Tongue (tissue), 2 donors: ENCODE results near the gene MFSD1. TPM values are rescaled to one million over a fixed set of nuclear protein-coding genes. Genes with fewer than 3 reads are reported as not detected.

ENCODE experiments used
- DNase-seq: peaks from one replicate; pipeline ENCODE4 v3.0.0-alpha.2; 2015
- total RNA-seq: library from RNA; depleted of rRNA; stranded (reverse); fragments of >200 nt; gene quantifications from one replicate; pipeline ENCODE4 v1.2.3, GENCODE V29; 2014

MFSD1 gene
- total RNA-seq, 1 donor from 2014 or later = 63.0 TPM

DNA sequence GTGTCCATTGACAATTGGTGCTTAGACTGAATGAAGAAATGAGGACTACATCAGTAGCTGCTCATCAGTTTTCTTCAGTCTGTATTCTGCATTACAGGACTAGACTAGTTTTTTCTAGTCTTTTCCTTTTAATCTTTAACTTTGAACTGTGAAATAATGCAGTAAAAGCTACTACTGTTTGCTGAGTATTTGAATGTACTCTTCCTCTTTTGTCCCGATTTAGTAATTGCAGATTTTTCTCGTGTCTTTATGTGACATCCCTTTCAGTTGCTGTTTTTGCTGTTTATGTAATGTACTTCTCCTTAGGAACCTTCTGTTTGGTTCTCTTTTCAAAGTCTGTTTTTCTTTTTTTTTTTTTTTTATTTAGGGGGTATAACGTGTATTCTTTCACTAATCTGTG is 17.4 kb downstream of the MFSD1 start:
- no peak for DNase-seq

GRCh38 chr3:158820521-158820920 is 18.7 kb downstream of the MFSD1 start:
- no peak for DNase-seq

DNA sequence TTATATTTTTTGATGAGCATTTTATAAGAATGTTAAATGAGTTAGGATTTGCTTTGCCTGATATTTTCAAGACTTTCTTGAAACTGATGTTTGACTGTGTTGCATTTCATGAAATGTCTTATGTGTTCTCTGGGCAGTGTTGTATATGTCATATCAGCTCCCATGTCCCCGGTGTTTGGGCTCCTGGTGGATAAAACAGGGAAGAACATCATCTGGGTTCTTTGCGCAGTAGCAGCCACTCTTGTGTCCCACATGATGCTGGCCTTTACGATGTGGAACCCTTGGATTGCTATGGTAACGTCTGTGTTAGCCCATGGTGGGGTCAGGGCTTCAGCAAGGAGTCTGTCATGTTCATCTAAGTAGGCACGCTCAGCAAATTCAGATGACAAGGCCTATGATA is 20.0 kb downstream of the MFSD1 start:
- no peak for DNase-seq

- DNase-seq = no peak
These were observed 21.6 kb downstream of the MFSD1 start for GRCh38 chr3:158823426-158823825.

- DNase-seq = no peak
These were observed 25.9 kb downstream of the MFSD1 start for GRCh38 chr3:158827773-158828172.

DNA sequence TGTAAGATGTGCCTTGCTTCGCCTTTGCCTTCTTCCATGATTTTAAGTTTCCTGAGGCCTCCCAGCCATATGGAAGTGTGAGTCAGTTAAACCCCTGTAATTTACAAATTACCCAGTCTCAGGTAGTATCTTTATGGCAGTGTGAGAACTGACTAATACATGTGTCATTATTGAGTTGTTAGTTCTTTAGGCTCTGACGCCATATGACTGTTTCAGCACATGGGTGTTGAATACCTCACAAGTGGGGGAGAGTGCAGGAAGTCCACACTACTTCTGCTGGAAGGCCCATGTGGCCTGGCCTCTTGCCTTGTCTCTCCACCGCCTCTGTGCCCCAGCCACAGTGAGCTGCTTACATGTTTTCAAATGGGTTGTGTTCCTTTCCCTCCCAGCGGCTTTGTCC is 28.5 kb downstream of the MFSD1 start:
- no peak for DNase-seq

DNA sequence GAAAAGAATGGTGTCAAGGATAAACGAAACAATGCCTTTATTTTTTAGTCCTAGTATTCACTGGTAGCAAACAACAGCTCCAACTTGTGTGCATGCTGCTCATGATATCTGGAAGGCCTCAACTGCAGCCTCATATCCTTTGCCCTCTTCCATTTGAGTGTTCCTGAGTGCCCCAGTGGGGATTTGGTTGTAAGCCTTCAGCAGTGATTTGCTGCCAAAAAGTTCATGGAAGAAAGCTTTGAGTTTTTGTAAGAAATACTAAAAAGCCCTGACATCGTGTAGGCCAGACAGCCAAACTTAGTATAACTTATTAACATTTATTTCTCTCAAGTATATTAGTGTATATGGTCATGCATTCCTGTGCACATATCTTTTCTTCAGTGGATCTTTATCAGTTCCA is 30.0 kb downstream of the MFSD1 start:
- no peak for DNase-seq

GRCh38 chr3:158835631-158836030 is 33.8 kb downstream of the MFSD1 start:
- no peak for DNase-seq

DNA sequence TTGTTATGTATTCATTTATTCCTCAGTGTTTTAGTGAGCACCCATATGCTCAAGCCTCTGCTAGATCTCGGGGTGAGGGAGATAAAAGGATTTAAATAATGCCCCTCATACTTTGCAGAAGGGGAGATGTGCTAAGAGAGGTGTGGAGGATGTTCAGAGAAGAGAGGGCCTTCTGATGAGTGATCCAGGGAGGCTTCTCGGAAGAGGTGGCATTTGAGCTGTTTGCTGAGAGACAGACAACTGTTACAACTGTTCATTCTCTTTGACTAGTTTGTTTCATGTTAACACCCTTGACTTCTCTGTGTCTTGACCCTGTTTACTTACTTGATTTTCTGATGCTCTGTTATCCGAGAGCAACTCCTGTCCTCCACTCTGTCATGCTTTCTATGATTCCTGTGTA is 34.5 kb downstream of the MFSD1 start:
- DNase-seq = no peak

GRCh38 chr3:158837240-158837639 is 35.4 kb downstream of the MFSD1 start:
- DNase-seq = no peak

- no peak for DNase-seq
These were observed 38.1 kb downstream of the MFSD1 start for GRCh38 chr3:158839966-158840365.

- no peak for DNase-seq
These were observed 39.5 kb downstream of the MFSD1 start for GRCh38 chr3:158841387-158841786.

- DNase-seq = no peak
These were observed 41.1 kb downstream of the MFSD1 start for GRCh38 chr3:158842976-158843375.

DNA sequence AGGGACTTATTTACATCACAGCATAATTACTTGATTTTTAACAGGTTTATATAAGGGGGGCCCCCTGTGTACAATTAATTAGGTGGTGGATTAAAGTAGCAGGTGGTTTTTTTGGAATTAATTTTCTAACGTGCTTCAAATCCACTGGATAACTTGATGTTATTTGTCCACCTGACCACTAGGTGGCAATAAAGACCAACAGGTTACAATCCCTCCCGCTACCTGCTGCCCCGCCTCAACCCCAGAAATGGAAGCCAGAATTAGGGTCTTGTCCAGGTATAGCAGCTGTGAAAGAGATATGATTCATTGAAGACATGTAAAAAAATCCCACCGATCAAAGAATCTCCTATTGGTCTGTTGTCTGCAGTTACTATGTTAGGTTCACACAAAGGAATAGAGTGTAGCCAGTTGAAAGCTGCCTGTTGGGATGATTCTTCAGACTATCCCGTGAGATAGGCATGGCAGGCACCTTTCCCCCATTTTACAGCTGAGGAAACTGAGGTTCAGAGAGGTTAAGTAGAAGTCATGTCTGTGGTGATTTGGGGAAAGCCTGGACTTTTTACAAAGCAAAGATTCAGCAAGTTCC is 44.0 kb downstream of the MFSD1 start:
- DNase-seq = peak; percentile 38

DNA sequence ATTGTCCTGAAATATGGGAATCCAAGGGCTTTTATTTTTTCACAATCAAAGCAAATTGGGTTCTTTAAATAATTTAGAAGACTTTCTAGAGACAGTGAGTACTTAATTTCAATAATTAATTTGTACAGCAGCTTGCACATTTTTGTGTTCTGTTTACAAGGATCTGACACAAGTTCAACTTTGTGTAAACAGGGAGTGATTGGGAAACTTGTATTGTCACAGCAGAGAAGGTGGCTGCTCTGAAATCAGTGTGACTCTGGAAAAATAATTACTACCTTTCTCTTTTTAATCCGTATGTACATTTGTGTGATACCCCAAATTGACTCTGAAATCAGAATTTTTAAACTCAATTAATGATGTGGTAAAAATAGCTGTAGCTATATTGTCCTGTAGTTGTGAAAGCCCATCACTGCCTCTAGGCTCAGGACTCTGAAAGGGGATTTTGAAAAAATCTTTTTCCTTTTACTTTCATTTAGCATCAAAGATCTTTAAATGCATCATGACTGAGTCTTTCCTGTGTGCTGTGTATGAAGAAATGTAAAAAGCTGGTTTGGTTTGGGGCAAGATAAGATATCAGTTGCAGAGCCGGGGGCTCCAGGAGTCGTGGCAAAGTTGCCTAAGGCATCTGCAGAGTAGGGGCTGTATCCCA is 45.1 kb downstream of the MFSD1 start:
- no peak for DNase-seq

DNA sequence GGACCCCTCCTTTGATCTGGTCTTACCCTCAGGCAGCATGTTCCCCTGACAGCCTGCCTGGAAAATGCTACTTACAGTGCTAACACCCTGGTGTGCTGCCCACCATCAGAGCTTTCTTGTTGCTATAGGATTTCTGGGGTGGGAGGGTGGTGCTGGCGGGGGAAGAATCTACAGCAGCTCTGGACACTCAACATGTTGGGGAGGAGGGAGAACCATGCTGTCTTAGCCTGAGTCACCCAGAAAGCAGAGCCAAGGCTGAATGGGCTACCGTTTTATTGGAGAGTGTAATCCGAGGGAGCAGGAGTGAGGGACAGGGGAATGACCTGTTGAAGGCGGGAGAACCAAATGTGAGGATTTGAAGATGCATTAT is 45.6 kb downstream of the MFSD1 start:
- no peak for DNase-seq

- DNase-seq = no peak
These were observed 46.0 kb downstream of the MFSD1 start for GRCh38 chr3:158847885-158848284.

DNA sequence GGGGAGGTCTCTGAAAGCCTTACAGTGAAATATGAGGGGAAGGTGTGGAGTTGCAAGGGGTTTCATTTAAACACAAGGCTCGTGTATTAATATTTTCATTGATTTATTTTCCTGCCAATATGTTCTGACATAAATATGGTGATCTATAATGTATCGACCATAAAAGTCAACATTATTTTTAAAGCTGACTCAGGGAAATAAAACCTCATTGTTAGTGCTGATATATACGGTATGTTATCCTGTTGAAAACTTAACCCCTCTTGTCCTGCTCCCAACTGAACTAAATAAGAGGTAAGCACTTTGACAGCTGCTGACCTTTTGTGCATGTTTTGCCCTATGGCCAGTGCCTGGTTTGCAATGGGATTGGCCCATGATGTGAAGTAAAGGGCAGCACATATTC is 47.9 kb downstream of the MFSD1 start:
- DNase-seq = no peak

DNA sequence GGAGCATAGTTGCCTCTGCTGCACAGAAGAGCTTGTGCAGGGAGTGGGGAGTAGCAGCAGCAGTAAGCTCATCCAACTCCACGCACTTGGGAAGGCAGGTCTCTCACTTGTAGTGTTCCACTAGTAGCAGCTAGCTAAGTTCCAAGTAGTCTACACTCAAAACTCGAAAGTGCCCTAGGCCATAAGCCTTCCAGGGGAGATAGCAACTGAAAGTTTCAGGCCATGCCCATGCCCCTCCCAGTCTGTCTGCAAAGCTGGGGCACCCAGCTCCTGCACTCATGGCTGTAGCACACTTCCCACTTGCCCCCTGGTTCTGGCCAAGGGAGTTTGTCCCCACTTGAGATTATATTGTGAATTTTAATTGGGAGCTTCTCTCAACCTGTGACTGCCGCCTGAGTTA is 57.5 kb downstream of the MFSD1 start:
- no peak for DNase-seq

- no peak for DNase-seq
These were observed 61.4 kb downstream of the MFSD1 start for GRCh38 chr3:158863247-158863646.

DNA sequence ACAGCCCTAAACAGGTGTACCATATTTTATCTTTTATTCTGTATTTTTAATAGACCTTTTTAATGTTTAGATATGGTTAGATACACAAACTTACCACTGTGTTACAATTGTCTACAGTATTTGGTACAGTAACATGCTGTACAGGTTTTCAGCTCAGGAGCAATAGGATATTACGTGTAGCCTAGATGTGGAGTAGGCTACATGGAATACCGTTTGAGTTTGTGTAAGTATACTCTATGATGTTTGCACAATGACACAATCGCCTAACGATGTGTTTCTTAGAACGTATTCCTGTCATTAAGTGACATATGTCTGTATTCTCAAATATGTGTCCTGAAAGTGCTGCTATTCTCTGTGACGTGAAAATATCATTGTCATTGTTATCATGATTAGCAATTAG is 62.6 kb downstream of the MFSD1 start:
- no peak for DNase-seq

DNA sequence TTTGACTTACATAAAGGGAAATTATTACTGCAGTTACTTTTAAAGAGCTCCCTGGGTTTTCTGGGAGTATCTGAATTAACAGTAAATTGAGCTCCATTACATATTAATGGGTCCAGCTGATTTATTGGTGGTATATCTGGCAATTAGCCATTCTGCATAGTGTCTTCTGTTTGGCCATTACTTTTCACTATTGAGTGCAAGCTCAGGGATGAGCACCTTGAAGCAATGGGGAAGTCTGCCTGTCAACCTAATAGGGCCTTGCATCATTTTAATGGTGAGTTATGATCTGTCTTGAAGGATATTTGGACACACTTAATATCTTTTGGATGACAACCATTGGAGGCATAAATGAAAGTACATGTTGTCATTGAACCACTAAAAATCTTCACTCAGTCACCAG is 73.8 kb downstream of the MFSD1 start:
- DNase-seq = no peak
